Measurements from ENCODE around the gene PPM1H.
"Not testable (repeated sequence)": the region's sequence is repeated elsewhere in the genome, so short reads cannot be mapped to it uniquely, and the experiment has no call there.

PPM1H gene

GRCh38 chr12:62908674-62909073 lies 26.3 kb downstream of the PPM1H start:
- ATAC-seq (no peak), DNase-seq (no peak)

- no peak for DNase-seq
- no peak for ATAC-seq
Observed at GRCh38 chr12:62907561-62907960, 27.4 kb downstream of the PPM1H start.

- DNase-seq (no peak), ATAC-seq (no peak)
Observed at GRCh38 chr12:62907078-62907477, 27.9 kb downstream of the PPM1H start.

GRCh38 chr12:62903151-62903550 lies 31.8 kb downstream of the PPM1H start:
- no peak for ATAC-seq
- no peak for DNase-seq

- DNase-seq: no peak
- ATAC-seq: no peak
Observed at GRCh38 chr12:62900686-62901272, 34.2 kb downstream of the PPM1H start.

- no peak for ATAC-seq
- DNase-seq: no peak
Observed at GRCh38 chr12:62899568-62900390, 35.2 kb downstream of the PPM1H start.

GRCh38 chr12:62898526-62898925 lies 36.4 kb downstream of the PPM1H start:
- ATAC-seq (no peak), DNase-seq (no peak)

- ATAC-seq: no peak
- no peak for DNase-seq
Observed at GRCh38 chr12:62895351-62895877, 39.5 kb downstream of the PPM1H start.

GRCh38 chr12:62893276-62893675 lies 41.7 kb downstream of the PPM1H start:
- ATAC-seq (no peak), DNase-seq (no peak)

- no peak for ATAC-seq
- no peak for DNase-seq
Observed at GRCh38 chr12:62891805-62892549, 43.0 kb downstream of the PPM1H start.

- ATAC-seq (no peak), DNase-seq (no peak)
Observed at GRCh38 chr12:62888454-62889110, 46.4 kb downstream of the PPM1H start.

- DNase-seq: no peak
- ATAC-seq: no peak
Observed at GRCh38 chr12:62886796-62887195, 48.2 kb downstream of the PPM1H start.

GRCh38 chr12:62885242-62885641 lies 49.7 kb downstream of the PPM1H start:
- ATAC-seq: no peak
- no peak for DNase-seq

GRCh38 chr12:62884832-62885231 lies 50.1 kb downstream of the PPM1H start:
- ATAC-seq, DNase-seq: not testable (repeated sequence)

GRCh38 chr12:62882696-62883095 lies 52.3 kb downstream of the PPM1H start:
- ATAC-seq (no peak), DNase-seq (no peak)

GRCh38 chr12:62882140-62882539 lies 52.8 kb downstream of the PPM1H start:
- ATAC-seq (no peak), DNase-seq (no peak)

GRCh38 chr12:62879691-62880090 lies 55.3 kb downstream of the PPM1H start:
- ATAC-seq (no peak), DNase-seq (no peak)

- DNase-seq, ATAC-seq: not testable (repeated sequence)
Observed at GRCh38 chr12:62879228-62879627, 55.7 kb downstream of the PPM1H start.

GRCh38 chr12:62878211-62878610 lies 56.7 kb downstream of the PPM1H start:
- no peak for ATAC-seq

GRCh38 chr12:62876938-62877548 lies 57.9 kb downstream of the PPM1H start:
- DNase-seq (no peak), ATAC-seq (no peak)

More at GRCh38 chr12:62878211-62878610, 56.7 kb downstream of the PPM1H start:
- no peak for DNase-seq

- no peak for DNase-seq
- no peak for ATAC-seq
Observed at GRCh38 chr12:62873826-62874448, 61.0 kb downstream of the PPM1H start.
